DLD1 (cell line): ENCODE results near the gene SERBP1.

Experiments used
- in situ Hi-C: cut with HindIII; loops from 2 replicates; pipeline ENCODE4 v1.10.0; 2017; ENCODE audit warnings: low sequenced_read_pairs

The SERBP1 gene

GRCh38 chr1:67371043-67371442 is 59.2 kb downstream of the SERBP1 start:
- in situ Hi-C loops: no loop called here

- in situ Hi-C loops: no loop called here
Observed at GRCh38 chr1:67368046-67368514, 62.1 kb downstream of the SERBP1 start.

DNA sequence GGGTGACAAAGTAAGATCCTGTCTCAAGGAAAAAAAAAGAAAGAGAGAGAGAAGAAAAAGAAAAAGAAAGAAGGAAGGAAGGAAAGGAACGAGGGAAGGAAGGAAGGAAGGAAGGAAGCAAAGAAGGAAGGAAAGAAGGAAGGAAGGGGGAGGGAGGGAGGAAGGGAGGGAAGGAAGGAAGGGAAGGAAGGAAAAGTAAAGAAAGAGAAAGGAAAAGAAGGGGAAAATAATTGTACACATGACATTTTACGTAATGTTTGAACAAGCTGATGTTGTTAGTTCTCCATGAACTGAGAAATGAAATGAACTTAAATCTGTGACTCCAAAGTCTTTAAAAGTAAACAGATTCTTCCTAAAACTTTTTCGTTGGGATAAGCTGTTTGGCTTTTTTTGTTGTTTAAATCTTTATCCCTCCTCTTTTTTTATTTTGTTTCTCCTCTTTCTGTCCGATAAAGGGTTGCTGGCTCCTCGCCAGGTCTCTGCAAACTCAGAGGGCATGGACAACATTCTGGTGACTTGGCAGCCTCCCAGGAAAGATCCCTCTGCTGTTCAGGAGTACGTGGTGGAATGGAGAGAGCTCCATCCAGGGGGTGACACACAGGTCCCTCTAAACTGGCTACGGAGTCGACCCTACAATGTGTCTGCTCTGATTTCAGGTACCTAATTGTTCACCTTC is 62.7 kb downstream of the SERBP1 start:
- in situ Hi-C loops: no loop called here

GRCh38 chr1:67361641-67362040 is 68.6 kb downstream of the SERBP1 start:
- in situ Hi-C loops: no loop called here

GRCh38 chr1:67359592-67359991 is 70.6 kb downstream of the SERBP1 start:
- in situ Hi-C loops: no loop called here
